NCI-H748 treated with DMSO at 0.1 percent for 48 hours (cell line): ENCODE data around the gene MYRFL.
"Not testable (repeated sequence)": the region's sequence is repeated elsewhere in the genome, so short reads cannot be mapped to it uniquely, and the experiment has no call there.

Source experiments
- DNase-seq: peaks from one replicate; lab custom pipeline; 2025; lab: John Stamatoyannopoulos, UW

Gene MYRFL

DNA sequence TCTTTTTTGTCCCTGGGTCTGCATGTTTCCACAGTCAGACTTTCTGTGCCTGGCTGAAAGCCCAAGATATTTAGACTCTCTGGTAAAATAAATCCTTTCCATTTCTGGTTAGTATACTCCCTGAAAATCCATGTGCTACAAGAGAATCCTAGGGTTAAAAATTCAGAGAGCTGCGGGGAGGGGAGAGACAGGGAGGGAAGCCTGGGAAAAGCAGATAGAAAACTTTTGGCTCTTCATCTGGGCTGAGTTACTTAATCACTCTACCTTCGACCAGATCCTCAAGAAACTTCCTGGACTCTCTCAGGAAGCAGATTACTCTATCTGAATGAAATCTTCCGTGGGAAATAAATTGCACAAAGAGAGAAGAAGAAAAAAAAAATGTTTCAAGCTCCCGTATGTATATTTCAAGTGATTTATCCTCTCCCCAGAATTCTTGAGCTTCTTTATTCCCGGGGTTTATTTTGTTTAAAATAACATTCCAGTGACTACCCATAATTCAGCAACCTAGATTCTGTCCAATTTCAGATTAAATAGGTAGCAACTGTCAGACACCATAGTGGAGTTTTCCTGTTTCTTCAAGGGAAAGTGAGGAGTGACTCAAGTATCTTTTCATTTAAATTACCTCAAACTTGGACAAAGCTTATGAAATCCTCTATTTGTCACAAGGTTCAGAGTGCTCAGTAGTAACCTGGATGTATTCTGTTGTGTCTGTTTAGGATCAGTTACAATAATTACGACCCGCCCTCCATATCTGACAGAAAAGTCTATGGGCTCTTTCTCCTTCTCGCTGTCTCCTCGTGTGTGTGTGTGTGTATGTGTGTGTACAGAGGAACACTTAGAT, 163.7 kb downstream of the MYRFL start:
- DNase-seq: no peak

DNA sequence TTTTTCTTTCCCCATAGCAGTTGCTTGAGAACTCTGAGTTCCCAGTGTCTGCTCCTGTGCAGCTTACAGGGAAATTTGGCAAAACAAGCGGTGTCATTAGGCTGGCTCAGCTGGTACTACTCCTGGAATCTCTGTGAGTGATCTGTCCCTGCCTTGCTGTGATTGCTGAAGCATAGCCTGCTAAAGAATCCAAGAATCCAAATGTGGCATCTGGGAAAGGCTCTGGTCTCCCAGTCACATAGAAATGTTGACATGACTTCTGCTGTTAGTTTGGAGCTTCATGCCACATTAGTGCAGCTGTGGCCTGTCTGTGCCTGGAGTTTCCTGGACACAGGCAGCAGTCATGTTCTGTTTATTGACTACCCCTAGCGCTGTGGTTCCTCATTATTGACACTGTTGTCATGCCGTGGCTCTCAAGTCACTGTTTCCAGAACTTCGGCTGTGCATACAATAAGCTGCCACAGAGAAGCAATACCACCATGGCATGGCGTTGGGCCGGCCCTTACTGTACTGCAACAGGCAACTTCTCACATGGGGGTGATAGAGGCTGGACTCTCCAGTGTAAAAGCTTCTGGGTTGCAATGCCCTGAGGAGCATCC, 166.8 kb downstream of the MYRFL start:
- DNase-seq: no peak

DNA sequence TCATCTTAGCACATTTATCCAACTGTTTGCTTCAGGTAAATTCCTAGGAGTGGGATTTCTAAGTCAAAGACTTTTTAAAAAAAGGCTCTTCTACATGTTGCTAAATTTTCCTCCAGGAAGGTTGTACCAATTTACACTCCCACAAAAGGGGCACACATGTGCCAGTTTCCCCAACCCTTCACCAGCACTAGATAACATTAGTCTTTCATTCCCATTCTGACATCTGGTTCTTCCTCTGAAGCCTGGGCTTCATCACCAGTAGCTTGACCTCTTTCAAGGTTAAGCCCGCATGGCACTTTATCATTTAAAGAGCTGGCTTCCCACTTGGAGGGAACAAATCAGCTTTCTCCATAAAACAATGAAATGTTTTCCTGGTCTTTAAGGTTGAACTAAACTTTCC, 168.4 kb downstream of the MYRFL start:
- no peak for DNase-seq

DNA sequence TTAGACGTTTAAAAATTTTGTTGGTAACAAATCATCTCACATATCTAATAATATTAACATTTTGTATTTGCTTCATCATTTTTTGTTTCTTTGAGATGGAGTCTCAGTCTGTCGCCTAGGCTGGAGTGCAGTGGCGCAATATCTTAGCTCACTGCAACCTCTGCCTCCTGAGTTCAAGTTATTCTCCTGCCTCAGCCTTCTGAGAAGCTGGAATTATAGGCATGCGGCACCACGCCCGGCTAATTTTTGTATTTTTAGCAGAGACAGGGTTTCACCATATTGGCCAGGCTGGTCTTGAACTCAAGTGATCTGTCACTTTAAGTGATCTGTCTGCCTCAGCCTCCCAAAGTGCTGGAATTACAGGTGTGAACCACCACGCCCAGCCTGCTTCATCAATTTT, 169.1 kb downstream of the MYRFL start:
- DNase-seq: not testable (repeated sequence)

DNA sequence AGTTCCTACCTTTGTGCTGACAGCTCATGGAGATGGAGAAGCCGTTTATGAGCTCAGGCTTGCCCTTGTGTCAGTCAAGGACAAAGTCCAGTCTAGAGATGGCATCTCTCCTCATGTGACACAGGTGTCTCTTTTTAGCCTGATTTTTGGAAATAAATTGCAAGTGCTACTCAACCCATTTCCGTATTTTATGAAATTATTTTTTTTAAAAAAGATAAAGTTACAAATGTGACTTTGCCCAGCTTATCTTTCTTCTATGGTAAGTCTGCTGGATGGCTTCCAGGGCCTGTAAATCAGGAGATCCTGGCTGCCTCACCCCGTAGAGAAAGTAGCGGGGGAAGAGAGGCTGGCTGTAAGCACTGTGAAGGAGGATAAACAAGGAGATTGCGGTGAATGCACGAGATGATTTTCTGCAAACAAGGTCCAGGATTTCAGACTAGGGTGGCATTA, 169.7 kb downstream of the MYRFL start:
- no peak for DNase-seq

DNA sequence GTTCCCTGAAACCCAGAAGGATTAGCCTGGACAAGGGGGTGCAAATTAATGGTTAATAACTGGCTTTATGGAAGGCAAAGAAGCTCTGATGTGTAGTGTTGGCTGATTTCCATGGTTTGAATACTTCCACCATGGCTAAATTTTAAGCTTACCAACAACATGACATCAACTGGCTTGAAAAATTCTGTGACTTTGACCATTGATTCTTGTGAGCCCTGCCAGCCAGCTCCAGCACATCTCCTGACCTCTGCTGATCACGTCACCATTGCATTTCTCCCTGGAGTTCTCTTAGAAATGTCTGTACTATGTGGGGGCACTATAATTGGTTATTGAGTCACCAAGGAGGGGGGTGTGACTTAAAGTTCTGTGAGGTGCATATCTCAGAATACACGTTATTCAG, 171.2 kb downstream of the MYRFL start:
- DNase-seq: no peak

DNA sequence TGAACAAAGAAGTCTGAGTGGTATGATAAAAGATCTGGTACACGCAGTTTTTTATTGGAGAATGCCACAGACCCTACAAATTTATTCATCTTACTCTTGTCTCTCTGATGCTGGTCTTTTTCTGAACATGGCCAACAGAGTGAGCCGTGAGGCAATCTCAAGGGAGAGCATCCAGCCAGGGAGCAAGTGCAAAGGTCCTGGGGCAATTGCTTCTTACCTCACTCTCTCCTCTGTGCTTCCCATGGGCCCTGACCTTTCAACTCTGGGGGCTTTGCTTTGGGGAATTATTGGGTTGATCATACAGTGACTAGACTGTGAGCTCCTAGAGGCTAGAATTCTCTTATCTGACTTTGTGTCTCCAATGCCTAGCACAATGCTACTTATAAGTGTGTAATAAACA, 171.7 kb downstream of the MYRFL start:
- no peak for DNase-seq

DNA sequence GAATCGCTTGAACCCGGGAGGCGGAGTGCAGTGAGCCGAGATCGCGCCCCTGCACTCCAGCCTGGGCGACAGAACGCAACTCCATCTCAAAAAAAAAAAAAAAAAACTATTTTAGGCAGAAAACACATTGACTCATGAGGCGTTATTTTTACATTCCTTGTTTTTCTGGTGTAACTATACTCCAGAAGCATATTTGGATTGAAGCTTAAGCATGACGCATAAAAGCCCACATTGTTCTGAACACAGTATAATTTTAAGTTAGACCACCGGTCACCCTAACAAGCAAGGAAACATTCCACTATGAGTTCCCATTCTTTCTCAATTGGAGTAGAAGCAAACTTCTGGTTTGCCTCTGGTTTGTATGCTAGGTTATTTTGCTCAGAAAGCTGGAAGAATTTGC, 173.0 kb downstream of the MYRFL start:
- no peak for DNase-seq

DNA sequence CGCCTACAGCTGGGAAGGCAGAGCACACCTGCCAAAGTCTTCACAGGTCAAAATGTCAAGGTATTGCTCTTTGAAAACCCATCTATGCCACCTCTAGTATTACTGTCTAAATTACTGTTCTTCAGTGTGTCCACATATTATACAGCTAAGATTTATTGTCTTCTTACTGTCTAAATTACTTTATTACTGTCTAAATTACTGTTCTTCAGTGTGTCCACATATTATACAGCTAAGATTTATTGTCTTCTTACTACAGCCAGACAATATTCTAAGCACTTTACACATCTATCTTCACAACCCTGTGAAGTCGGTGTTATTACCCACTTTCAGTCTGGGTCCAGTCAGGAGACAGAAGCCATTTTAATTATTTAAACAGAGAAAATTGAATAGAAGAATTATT, 173.9 kb downstream of the MYRFL start:
- DNase-seq: peak; percentile 65

DNA sequence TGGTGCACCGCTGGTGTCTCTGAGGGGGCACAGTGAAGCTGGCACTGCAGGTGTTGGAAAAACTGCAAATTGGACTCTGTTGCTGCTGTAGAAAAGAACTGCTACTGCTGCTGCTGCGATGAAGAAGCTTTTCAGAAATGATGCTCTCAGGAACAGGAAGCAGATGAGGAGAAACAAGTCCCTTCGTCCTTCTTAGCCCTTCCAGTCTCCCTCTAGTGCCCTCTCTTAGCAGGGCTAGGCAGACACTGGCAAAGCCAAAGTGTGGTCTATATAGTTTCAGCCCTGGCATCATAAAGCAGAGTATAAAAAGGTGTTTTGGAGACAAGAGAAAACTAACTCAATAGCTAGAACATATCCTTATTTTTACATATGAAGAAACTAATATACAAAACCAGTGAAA, 174.5 kb downstream of the MYRFL start:
- DNase-seq: no peak

DNA sequence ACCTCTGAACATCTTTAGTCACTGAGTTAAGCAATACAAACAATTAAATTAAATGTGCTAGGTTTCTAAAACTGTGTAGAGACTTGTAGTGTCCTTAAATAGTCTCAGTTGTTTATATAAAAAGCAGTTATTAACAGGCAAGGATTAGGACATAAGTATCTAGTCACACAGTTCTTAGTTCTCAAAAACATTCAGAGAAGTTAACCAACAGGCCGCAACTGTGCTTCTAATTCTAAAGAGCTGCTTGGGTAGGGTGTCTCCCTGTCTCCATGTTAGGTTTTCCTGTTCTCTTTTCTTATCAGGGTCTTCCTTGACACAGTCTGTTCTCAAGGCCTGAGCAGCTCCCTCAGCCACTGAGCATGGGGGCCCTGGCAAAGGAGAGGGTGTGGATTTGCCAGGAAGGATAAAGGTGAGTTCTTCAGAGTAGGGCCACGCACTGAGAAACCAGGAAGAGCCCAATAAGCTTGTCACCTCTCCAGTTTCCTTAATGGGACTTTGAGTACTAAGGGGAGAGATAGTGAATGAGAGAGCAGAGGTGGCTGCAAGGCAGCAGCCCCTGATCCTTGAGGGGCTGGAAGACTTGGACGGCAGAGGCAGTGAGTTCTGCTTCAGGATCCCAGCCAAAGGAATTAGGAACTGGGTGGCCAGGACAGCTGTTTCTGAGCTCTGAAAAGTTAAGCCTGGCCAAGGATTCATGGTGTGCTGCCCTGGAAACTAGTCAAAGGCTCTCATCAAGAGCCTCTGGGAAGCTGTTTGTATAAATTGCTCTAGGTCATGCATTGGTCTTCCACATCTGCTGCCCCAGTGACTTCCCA, 177.3 kb downstream of the MYRFL start:
- DNase-seq: no peak

DNA sequence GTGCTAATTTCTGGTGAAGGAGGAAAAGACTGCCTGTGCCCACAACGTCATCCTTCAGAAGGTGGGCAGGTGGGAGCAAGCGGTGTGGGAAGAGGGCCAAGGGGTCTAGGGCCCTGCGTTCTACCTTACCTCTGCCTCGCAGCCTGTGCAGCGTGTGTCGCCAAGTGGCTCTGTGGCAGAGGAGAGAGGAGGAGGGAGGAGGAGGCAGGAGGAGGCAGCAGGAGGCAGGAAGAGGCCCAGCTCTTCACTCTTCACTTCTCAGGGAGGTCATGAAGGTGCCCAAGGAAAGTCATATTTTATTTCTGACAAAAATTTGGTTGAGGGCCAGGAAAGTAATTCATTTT, 177.9 kb downstream of the MYRFL start:
- DNase-seq: no peak

DNA sequence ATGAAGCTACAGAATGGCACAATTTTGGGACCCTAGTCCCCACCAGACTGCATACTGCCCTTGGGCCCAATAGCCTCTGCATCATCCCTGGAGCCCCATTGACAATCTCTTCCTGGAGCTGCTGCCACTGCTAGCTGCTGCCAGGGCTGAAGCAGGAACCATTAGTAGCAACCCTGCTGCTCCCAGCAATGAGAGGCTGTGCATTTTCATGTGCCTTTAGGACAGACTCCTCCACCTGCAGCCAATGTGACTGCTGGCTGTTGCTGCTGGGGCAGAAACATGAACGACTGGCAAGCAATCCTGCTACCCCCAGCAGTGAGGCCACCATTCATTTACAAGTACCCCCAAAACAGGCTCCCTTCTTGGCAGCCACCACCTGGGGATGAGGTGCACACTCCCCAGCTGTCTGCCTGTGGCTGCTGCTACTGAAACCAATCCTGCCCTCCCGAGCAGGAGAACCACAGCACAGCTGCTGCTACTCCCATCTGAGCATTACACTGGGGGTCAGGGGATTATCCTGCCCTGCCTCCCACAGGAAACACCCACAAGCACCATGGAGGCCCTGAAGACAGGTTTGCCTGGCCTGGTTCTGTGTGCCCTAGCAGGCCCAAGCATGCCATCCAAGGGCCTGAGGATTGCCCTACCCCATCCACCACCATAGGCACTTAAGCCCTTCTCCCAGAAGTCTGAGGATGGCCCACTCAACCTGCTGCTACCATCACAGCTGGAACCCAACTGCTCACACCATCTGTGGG, 181.0 kb downstream of the MYRFL start:
- no peak for DNase-seq

DNA sequence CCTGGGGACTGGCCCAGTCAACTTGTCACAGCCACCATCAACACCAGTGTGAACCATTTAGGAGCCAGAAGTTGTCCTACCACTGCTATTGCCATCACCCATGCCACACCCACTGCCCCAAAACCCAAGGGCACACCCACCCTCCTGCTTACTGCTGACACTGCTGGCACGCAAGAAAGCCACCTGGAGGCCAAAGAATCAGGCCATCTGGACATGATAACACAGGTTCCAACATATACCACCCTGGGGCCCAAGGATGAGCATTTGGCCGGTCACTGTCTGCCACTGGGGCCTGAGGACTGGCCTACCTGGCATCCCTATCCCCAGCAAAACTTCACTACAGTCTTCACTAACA, 181.6 kb downstream of the MYRFL start:
- no peak for DNase-seq

DNA sequence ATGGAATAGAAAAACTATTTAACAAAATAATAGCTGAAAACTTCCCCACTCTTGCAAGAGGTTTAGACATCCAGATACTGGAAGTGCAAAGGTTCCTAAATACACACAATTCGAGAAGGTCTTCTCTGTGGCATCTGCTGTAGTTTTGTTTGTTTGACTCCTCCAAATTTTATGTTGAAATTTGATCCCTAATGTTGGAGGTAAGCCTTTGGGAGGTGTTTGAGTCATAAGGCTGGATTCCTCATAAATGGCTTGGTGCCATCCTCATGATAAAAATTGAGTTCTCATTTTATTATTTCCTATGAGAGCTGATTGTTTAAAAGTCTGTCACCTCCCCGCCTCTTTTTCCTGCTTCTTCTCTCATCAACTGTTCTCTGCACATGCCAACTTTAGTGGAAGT, 182.7 kb downstream of the MYRFL start:
- DNase-seq: no peak
